HG02610 (cell line): ENCODE results near the gene C12orf56.
"Not testable (repeated sequence)": the region's sequence is repeated elsewhere in the genome, so short reads cannot be mapped to it uniquely, and the experiment has no call there.

ENCODE experiments used
- ATAC-seq: cut with Tn5 transposase; IDR thresholded peaks from one replicate; pipeline ENCODE4 v1.9.1; 2021; ENCODE audit warnings: mild to moderate bottlenecking, moderate library complexity; ENCODE audit not compliant: unreplicated experiment

C12orf56 gene

GRCh38 chr12:64387197-64387816, 3.3 kb downstream of the C12orf56 start:
- no peak for ATAC-seq

GRCh38 chr12:64385468-64385867, 5.1 kb downstream of the C12orf56 start:
- no peak for ATAC-seq

GRCh38 chr12:64385019-64385418, 5.5 kb downstream of the C12orf56 start:
- ATAC-seq = no peak

GRCh38 chr12:64383675-64384074, 6.9 kb downstream of the C12orf56 start:
- ATAC-seq = no peak

GRCh38 chr12:64362721-64363305, 27.7 kb downstream of the C12orf56 start:
- no peak for ATAC-seq

- ATAC-seq = not testable (repeated sequence)
Observed at GRCh38 chr12:64361173-64361572, 29.4 kb downstream of the C12orf56 start.

GRCh38 chr12:64356209-64356608, 34.3 kb downstream of the C12orf56 start:
- ATAC-seq = not testable (repeated sequence)

- ATAC-seq = no peak
Observed at GRCh38 chr12:64352181-64352580, 38.4 kb downstream of the C12orf56 start.

GRCh38 chr12:64351265-64351664, 39.3 kb downstream of the C12orf56 start:
- ATAC-seq = no peak

- ATAC-seq = no peak
Observed at GRCh38 chr12:64347630-64348029, 42.9 kb downstream of the C12orf56 start.

GRCh38 chr12:64344631-64345030, 45.9 kb downstream of the C12orf56 start:
- ATAC-seq = not testable (repeated sequence)

GRCh38 chr12:64340546-64340945, 50.0 kb downstream of the C12orf56 start:
- not testable (repeated sequence) for ATAC-seq

- no peak for ATAC-seq
Observed at GRCh38 chr12:64335886-64336466, 54.6 kb downstream of the C12orf56 start.

GRCh38 chr12:64332938-64333337, 57.6 kb downstream of the C12orf56 start:
- ATAC-seq = no peak

GRCh38 chr12:64332296-64332695, 58.3 kb downstream of the C12orf56 start:
- no peak for ATAC-seq

- not testable (repeated sequence) for ATAC-seq
Observed at GRCh38 chr12:64329031-64329710, 61.4 kb downstream of the C12orf56 start.

- no peak for ATAC-seq
Observed at GRCh38 chr12:64325055-64325454, 65.5 kb downstream of the C12orf56 start.

- no peak for ATAC-seq
Observed at GRCh38 chr12:64323476-64324225, 66.9 kb downstream of the C12orf56 start.

- no peak for ATAC-seq
Observed at GRCh38 chr12:64323006-64323405, 67.6 kb downstream of the C12orf56 start.

- ATAC-seq = no peak
Observed at GRCh38 chr12:64320611-64321010, 69.9 kb downstream of the C12orf56 start.
